Smooth muscle cell (in vitro differentiated cells): Measurements from ENCODE around the gene SDK2. TPM values are rescaled to one million over a fixed set of nuclear protein-coding genes. Genes with fewer than 3 reads are reported as not detected.

Experiments
- DNase-seq: peaks from one replicate; lab custom pipeline; 2025; ENCODE audit not compliant: unreplicated experiment; lab: John Stamatoyannopoulos, UW
- H2AFZ ChIP-seq: fragments of 200-600 bp; sonication (generic); 2 replicates; pipeline ENCODE4 v1.6.0; 2016; ENCODE audit warnings: antibody characterized with exemption, low read depth, mild to moderate bottlenecking
- H3F3A ChIP-seq: fragments of 200-600 bp; sonication (generic); 2 replicates; pipeline ENCODE4 v1.6.0; 2017; ENCODE audit warnings: antibody characterized with exemption, low read depth
- H3K27ac ChIP-seq: fragments of 200-600 bp; sonication (generic); 2 replicates; pipeline ENCODE4 v1.5.1; 2016; ENCODE audit warnings: low read depth, mild to moderate bottlenecking
- H3K27me3 ChIP-seq: fragments of 200-600 bp; sonication (generic); 2 replicates; pipeline ENCODE4 v1.6.1; 2016; ENCODE audit warnings: low read depth, mild to moderate bottlenecking
- H3K36me3 ChIP-seq: fragments of 200-600 bp; sonication (generic); 2 replicates; pipeline ENCODE4 v1.5.1; 2016; ENCODE audit warnings: low read depth
- H3K4me1 ChIP-seq: fragments of 200-600 bp; sonication (generic); 2 replicates; pipeline ENCODE4 v1.5.1; 2016; ENCODE audit warnings: low read depth
- H3K4me2 ChIP-seq: fragments of 200-600 bp; sonication (generic); 2 replicates; pipeline ENCODE4 v1.6.0; 2016; ENCODE audit warnings: mild to moderate bottlenecking
- H3K4me3 ChIP-seq: fragments of 200-600 bp; sonication (generic); 2 replicates; pipeline ENCODE4 v1.5.1; 2016; ENCODE audit warnings: mild to moderate bottlenecking
- H3K79me2 ChIP-seq: fragments of 200-600 bp; sonication (generic); 2 replicates; pipeline ENCODE4 v1.6.0; 2016; ENCODE audit warnings: low read depth, mild to moderate bottlenecking
- H3K9ac ChIP-seq: fragments of 200-600 bp; sonication (generic); 2 replicates; pipeline ENCODE4 v1.6.0; 2016; ENCODE audit warnings: low read depth
- H3K9me3 ChIP-seq: fragments of 200-600 bp; sonication (generic); replicated peaks from 2 replicates; pipeline ENCODE4 v1.5.1; 2016; ENCODE audit warnings: low read depth
- H4K20me1 ChIP-seq: fragments of 200-600 bp; sonication (generic); 2 replicates; pipeline ENCODE4 v1.6.0; 2016; ENCODE audit warnings: low read depth
- CTCF ChIP-seq: fragments of 200-600 bp; sonication (generic); IDR thresholded peaks from 2 replicates; pipeline ENCODE4 v1.5.1; 2017; ENCODE audit warnings: borderline replicate concordance, mild to moderate bottlenecking, antibody characterized with exemption; ENCODE audit not compliant: insufficient read depth, poor library complexity, severe bottlenecking
- WGBS: methylation state at CpG from one replicate; pipeline ENCODE4 v1.1.7; 2016; ENCODE audit warnings: low lambda C conversion rate; 5-methylcytosine and 5-hydroxymethylcytosine counted together
- polyA plus RNA-seq: library from polyadenylated mRNA; unstranded; fragments of >200 nt; fragmentation: Nextera tagmentation; extraction: Ambion mirVana; gene quantifications from 2 replicates; pipeline ENCODE4 v1.2.1, GENCODE V29; 2016
- total RNA-seq: library from RNA; depleted of rRNA; stranded (reverse); fragments of >200 nt; gene quantifications from 2 replicates; pipeline ENCODE4 v1.2.3, GENCODE V29; 2014

Gene SDK2
- total and polyA plus RNA-seq, 2 experiments from 2014 or later: 4.6 to 6.5 TPM

- no peaks in the 10 kb centered on the region for H3K79me2 ChIP-seq
- no peak overlapping the region for H3K4me3 ChIP-seq
- no peak for DNase-seq
- no peak overlapping the region for H3K9ac ChIP-seq
- H3K27me3 ChIP-seq: no peaks in the 10 kb centered on the region
- no peaks in the 10 kb centered on the region for H3K36me3 ChIP-seq
- no peaks in the 10 kb centered on the region for H3K4me1 ChIP-seq
- H3K27ac ChIP-seq: no peak overlapping the region
- H2AFZ ChIP-seq: no peak overlapping the region
- WGBS: 84% methylated on average over 18 of the region's 18 CpGs
- H3K9me3 ChIP-seq: no peaks in the 10 kb centered on the region
- no peaks in the 10 kb centered on the region for H3F3A ChIP-seq
- TF ChIP-seq CTCF: no peak
- H4K20me1 ChIP-seq: no peaks in the 10 kb centered on the region
- no peak overlapping the region for H3K4me2 ChIP-seq
These were observed 242.3 kb downstream of the SDK2 start for GRCh38 chr17:73401911-73402310.

DNA sequence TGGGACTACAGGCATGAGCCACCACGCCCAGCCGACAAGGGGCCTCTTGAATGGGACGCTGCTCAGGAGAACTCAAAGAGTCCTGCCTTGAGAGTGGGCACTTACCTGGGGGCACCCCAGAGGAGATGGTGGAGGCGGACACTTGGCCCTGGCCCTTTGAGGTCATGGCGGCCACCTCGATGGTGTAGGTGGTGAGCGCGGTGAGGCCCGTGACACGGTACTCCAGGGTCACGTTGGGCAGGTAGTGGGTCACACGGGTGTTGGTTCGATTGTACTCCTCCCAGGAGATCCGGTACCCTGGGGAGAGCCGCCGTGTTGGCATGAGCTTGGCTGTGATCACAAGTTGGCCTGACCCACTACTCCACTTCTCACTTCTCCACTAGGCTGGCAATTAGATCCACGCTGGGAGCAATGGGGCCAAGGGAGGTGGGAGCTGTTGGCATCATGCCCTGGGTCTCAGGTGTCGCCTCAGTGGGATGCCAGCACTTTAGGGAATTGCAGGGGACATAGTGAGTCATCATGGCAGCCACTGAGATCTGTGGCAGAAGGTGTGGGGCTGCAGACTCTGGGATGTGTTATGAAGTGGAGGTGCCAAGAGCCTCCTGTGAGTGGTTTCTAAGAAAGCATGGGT lies 243.2 kb downstream of the SDK2 start:
- H3K4me2 ChIP-seq: no peak overlapping the region
- H2AFZ ChIP-seq: no peak overlapping the region
- no peak for DNase-seq
- no peak overlapping the region for H3K27ac ChIP-seq
- H3K9ac ChIP-seq: no peak overlapping the region
- no peaks in the 10 kb centered on the region for H3K4me1 ChIP-seq
- no peaks in the 10 kb centered on the region for H3F3A ChIP-seq
- H3K4me3 ChIP-seq: no peak overlapping the region
- 87% methylated on average over 18 of the region's 18 CpGs for WGBS
- no peaks in the 10 kb centered on the region for H3K79me2 ChIP-seq
- H4K20me1 ChIP-seq: no peaks in the 10 kb centered on the region
- H3K27me3 ChIP-seq: no peaks in the 10 kb centered on the region
- no peaks in the 10 kb centered on the region for H3K36me3 ChIP-seq
- H3K9me3 ChIP-seq: no peaks in the 10 kb centered on the region
- TF ChIP-seq CTCF: no peak

DNA sequence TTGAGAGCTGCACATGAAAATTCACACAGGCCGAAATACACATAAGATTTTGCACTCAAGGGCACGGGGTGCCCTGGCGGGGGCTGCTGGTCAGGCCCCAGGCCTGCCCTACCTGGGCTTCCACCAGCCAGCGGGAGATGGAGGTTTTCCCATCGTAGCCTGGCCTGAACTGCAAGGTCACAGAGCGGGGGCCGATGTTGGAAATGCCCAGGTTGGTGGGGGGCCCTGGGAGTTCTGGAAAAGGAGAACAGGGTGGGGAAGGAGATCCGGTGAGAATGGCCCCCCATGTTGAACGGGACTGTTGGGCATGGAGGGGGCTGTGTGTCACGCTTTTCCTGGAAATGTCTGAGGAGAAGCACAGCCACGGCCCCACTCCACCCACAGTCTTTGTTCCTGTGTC lies 245.2 kb downstream of the SDK2 start:
- Histone ChIP-seq H3F3A (no peaks in the 10 kb centered on the region), H2AFZ (no peak overlapping the region), H4K20me1 (no peaks in the 10 kb centered on the region), H3K4me1 (no peaks in the 10 kb centered on the region), H3K4me3 (no peak overlapping the region), H3K4me2 (no peak overlapping the region), H3K36me3 (no peaks in the 10 kb centered on the region), H3K27ac (no peak overlapping the region), H3K9ac (no peak overlapping the region), H3K27me3 (no peaks in the 10 kb centered on the region), H3K79me2 (no peaks in the 10 kb centered on the region), H3K9me3 (no peaks in the 10 kb centered on the region)
- no peak for TF ChIP-seq CTCF
- WGBS: 95% methylated on average over 11 of the region's 11 CpGs
- DNase-seq: no peak
